ENCODE data around the gene SBK1. TPM values are rescaled to one million over a fixed set of nuclear protein-coding genes. Genes with fewer than 3 reads are reported as not detected.
"Not testable (repeated sequence)": the region's sequence is repeated elsewhere in the genome, so short reads cannot be mapped to it uniquely, and the experiment has no call there.

Gene SBK1
- under 0.01 and 0.14 TPM in 2 replicates for total RNA-seq

DNA sequence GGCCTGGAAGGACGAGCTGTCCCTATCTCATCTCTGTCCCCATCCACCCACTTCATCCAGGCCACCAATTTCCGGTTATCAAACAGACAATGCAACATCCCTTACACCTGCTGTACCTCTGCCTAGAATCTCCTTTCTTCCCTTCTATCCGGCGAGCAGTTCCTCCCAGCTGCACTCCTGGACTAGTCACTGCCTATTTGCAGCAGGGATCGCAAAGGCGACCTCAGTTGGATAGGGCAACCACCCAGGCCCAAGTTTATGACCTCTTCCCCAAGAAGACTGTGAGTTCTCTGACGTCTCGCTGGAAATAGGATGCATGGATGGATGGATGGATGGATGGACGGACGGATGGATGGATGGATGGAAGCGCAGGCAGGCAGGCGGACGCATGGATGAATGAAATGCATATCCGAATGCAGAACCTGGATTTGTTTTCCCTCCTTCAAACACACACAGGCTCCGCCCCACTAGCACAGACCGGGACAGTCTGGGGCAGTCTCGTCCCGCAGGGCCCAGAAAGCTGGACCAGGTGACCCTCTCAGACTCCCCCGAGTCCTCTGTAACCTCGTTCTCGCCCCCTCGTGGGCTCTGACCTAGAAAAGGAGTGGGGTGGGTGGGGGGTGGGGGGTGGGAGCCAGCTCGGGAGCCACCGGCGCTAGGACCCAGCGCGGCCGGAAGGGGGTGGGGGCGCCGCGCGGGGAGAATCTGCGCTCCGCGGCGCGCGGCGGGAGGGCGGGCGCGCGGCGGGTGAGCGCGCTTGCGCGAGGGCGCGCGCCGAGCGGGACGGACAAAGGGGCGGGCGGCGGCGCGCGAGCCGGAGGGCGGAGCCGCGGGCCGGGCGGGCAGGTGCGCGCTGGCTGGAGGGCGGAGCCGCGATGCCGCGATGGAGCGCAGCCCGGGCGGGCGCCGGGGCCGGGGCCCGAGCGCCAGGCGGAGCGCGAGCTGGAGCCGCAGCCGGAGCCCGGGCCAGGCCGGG is at the start of gene SBK1:
SBK1 (plus strand) TSS at position 875 of the 976 bp plus-strand sequence. CDS start 24,867 bp downstream, outside the sequence.
- peak; percentile 63 for DNase-seq

DNA sequence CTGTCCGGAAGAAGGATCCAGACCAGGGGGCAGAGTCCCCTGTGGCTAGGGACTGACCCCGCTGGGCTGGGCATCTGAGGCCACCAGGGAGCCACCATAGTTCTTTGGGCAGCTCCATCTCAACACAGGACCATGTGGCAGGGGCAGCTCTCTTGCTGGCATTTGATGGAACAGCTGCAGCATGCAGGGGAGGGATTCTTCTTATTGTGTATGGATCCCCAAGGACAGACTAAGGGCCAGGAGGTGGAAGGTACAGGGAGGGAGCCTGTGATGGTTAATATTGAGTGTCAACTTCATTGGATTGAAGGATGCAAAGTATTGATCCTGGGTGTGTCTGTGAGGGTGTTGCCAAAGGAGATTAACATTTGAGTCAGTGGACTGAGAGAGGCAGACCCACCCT is 42.8 kb upstream of the SBK1 start:
- DNase-seq: not testable (repeated sequence)

DNA sequence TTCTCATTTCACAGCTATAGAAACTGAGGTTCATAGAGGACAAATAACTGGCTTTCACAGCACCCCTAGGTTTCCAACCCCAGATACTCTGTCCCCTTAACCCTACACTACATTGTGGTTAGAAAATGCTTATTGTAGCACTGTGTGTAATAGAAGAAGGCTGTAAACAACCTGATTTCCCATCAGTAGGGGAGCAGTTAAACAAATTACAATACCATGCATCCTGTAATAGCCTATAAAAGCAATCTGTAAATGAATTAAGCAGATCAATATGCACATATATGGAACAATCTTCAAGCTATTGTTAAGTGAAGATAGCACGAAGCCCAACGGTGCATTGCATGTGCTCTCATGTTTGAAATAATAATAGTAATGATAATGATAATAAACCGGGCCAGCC is 41.3 kb upstream of the SBK1 start:
- no peak for DNase-seq

- no peak for DNase-seq
Measured at GRCh38 chr16:28254158-28254557, 38.2 kb upstream of the SBK1 start.

GRCh38 chr16:28255838-28256237 is 36.5 kb upstream of the SBK1 start:
- DNase-seq: no peak

GRCh38 chr16:28257256-28257655 is 35.1 kb upstream of the SBK1 start:
- DNase-seq: no peak

DNA sequence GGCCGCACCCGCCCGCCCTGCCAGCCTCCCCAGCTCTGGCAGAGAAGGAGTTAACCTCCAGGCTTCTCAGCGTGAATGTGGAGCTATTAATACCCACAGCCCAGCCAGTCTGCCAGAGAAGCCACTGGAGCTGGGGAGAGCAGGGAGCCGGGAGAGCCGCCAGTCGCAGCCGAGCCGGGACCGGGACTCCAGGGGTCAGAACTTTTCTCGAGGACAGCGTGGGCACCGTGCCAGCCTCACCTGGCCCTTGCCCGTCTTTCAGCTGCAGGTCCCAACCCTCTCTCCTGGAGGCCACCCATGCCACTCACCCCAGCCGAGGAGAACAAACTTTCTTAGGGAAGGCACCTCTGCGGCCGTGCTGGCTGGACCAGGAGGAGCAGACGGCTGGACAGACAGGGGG is 33.8 kb upstream of the SBK1 start:
- no peak for DNase-seq

DNA sequence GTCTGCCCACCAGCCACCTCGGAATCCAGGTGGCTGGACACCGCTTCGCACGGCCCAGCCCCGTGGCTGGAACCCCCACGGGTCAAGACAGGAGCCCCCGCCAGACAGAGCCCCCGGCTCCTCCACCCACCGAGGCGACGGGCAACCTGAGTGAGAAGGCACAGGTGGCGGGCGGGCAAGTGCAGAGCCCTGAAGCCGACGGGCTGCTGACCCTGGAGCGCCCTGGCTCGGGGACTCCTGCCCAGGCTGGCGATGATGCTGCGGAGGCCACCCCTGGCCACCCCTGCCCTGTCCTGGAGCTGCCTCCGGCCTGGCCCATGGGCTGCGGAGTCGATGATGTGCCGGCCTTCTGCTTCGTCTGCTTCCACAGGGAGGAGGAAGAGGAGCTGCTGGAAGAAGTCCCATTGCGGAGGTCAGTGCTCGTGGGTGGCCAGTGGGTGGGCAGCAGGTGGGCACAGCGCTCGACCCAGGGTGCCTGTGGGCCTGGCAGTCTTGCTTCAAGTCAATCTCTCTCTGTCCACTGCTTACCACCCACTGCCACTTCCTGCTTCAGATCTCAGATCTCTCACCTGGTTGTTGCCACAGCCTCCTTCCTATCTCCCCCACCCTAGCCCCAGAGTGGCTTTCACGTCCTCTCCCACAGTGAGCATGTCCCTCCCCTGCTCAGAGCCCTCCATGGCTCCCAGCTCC is 33.1 kb upstream of the SBK1 start:
- no peak for DNase-seq

DNA sequence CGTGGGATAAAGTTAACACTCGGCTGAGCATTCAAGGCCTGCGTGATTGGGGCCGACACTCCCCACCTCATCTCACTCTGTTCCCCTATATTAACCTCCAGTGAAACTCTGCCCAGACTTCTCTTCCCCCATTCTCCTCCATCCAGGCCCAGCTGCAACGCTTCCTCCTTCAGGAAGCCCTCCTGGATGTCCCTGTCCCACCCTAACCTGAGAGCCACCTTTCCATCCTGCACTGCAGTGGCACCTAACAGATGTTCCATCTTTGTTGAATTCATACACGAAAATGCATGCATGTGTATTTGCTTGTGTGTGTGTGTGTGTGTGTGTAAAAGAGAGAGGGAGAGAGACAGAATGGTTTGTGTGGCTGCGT is 32.6 kb upstream of the SBK1 start:
- no peak for DNase-seq

DNA sequence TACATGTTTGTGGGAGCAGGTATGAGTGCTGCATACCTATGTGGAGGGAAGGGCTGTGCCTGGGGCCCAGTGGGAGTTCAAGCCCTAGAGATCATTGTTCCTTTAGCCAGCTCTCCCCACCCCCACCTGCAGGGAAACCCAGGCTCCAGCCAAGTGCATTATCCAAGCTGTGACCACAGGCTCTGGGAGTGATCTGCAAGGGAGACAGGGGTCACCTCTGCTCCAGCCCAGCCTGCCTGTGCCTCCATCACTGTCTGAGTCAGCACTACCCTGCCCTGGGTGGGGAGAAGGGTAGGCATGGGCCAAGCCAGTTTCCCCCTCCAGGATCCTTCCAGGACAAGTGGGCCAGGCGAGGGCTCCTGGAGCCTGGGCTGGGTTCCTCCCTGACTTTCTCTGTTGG is 32.1 kb upstream of the SBK1 start:
- no peak for DNase-seq

GRCh38 chr16:28261942-28262341 is 30.4 kb upstream of the SBK1 start:
- DNase-seq: no peak

- no peak for DNase-seq
Measured at GRCh38 chr16:28263305-28263704, 29.0 kb upstream of the SBK1 start.

- DNase-seq: no peak
Measured at GRCh38 chr16:28264656-28265055, 27.7 kb upstream of the SBK1 start.

DNA sequence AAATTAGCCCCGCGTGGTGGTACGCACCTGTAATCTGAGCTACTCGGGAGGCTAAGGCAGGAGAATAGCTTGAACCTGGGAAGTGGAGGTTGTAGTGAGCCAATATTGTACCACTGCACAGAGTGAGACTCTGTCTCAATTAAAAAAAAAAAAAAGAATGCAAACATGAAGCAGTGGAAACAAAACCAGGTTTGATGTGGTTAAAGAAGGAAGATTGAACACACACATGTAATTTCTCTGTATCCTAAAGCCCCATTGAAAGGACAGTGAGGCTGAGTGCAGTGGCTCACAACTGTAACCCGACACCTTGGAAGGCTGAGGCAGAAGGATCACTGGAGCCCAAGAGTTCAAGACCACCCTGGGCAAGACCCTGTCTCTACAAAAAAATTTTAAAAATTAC is 26.5 kb upstream of the SBK1 start:
- no peak for DNase-seq

DNA sequence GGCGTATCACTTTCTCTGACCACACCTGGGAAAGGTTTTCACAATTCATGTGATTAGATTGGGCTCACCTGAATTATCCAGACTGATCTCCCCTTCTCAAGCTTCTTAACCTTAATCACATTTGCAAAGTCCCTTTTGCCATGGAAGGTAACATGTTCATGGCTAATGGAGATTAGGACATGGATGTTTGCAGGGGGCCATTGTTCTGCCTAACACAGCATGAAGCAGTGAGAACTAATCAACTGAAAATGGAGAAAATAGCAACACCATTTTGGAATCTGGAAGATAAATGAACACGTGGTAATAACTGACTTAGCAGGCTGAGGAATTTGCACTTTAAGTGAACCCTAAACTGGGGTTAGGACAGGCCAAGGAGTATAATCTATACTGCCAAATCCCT is 25.0 kb upstream of the SBK1 start:
- no peak for DNase-seq

GRCh38 chr16:28273511-28273910 is 18.8 kb upstream of the SBK1 start:
- DNase-seq: no peak

DNA sequence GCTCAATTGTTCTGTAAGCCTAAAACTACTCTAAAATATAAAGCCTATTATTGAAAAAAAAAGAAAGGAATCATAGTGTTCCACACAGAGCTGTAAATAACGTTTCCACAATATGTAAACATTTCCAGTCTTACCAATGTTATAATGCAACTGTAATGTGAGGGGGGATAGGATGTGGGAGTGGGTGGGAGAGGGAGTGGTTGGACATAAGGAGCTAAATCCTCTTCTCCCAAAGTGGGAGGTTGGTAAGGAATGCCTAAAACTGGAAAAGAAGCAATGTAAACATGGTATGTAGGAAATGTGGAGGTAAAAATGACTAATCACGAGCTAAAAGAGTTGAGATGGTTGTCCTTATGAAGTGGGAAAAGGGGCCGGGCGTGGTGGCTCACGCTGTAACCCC is 17.6 kb upstream of the SBK1 start:
- no peak for DNase-seq

GRCh38 chr16:28276301-28276700 is 16.0 kb upstream of the SBK1 start:
- no peak for DNase-seq

GRCh38 chr16:28277537-28278388 is 14.6 kb upstream of the SBK1 start:
- peak; percentile 87 for DNase-seq

DNA sequence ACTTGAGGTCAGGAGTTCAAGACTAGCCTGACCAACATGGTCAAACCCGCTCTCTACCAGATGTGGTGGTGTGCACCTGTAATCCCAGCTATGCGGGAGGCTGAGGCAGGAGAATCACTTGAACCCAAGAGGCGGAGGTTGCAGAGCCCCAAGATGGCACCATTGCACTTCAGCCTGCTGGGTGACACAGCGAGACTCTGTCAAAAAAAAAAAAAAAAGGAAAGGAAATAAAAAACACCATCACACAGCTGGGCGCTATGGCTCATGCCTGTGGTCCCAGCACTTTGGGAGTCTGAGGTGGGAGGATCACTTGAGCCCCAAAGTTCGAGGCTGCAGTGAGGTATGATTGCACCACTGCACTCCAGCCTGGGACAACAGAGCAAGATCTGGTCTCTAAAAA is 13.3 kb upstream of the SBK1 start:
- no peak for DNase-seq

- DNase-seq: no peak
Measured at GRCh38 chr16:28280881-28281836, 11.2 kb upstream of the SBK1 start.

DNA sequence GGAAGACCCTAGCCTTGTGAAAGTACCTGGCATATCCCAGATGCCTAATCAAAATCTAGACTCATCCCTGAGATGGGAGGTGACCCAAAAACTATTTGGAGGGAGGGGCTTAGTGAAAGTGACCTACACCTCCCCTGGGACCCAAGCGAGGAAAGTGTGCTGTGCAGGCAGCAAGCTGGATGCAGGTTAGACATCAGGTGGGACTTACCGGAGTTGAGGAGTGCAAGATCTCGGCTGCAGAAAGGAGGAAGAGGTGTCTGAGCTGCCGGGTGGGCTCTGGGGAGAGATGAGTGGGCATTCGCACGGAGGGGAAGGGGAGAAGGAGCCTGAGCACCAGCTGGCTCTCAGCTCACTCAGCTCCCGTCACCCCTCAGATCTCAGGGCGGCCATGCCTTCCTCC is 10.3 kb upstream of the SBK1 start:
- no peak for DNase-seq
